G401.6 (cell line): ENCODE measurements around the gene TBC1D3K.
"Not testable (repeated sequence)": the region's sequence is repeated elsewhere in the genome, so short reads cannot be mapped to it uniquely, and the experiment has no call there.

Experiments used
- FAIRE-seq: peaks from 2 replicates; lab custom pipeline; 2012; peaks lifted over from hg19 to GRCh38; lab: Jason Lieb, UNC

Gene TBC1D3K

GRCh38 chr17:37924115-37924514 is at the start of gene TBC1D3K:
Gene TBC1D3K, plus strand, starts transcription at chr17:37924415. Its CDS starts 1,585 bp downstream, at chr17:37926000.
- not testable (repeated sequence) for FAIRE-seq

- FAIRE-seq: no peak
Measured at GRCh38 chr17:37884516-37884915, 39.7 kb upstream of the TBC1D3K start.

GRCh38 chr17:37885136-37885535 is 39.1 kb upstream of the TBC1D3K start:
- no peak for FAIRE-seq

GRCh38 chr17:37888881-37889280 is 35.3 kb upstream of the TBC1D3K start:
- no peak for FAIRE-seq

- FAIRE-seq: not testable (repeated sequence)
Measured at GRCh38 chr17:37896961-37897360, 27.3 kb upstream of the TBC1D3K start.
